Effector memory CD8-positive, alpha-beta T cell (primary cell): ENCODE data around the gene DIP2C.

ENCODE experiments used
- ATAC-seq: fragments of 150-1000 bp; cut with Tn5 transposase; replicated peaks from 2 replicates; pipeline ENCODE4 v1.10.0; 2021; ENCODE audit warnings: mild to moderate bottlenecking, moderate library complexity
- DNase-seq, 3 experiments: peaks; one replicate each; pipeline ENCODE4 v3.0.0; 2021
- H3K27ac Mint-ChIP-seq, 2 donors: one replicate each; pipeline ENCODE4 v1.8.0; 2022; ENCODE audit warnings: mild to moderate bottlenecking in 2 of 2, mixed read lengths in 2 of 2, moderate library complexity in 2 of 2
- H3K27me3 Mint-ChIP-seq, 2 donors: one replicate each; pipeline ENCODE4 v1.8.0; 2022; ENCODE audit warnings: mixed read lengths in 2 of 2
- H3K36me3 Mint-ChIP-seq: one replicate; pipeline ENCODE4 v1.8.0; 2022; ENCODE audit warnings: mild to moderate bottlenecking, moderate library complexity, mixed read lengths; ENCODE audit not compliant: insufficient read depth
- H3K4me1 Mint-ChIP-seq, 2 donors: one replicate each; pipeline ENCODE4 v1.8.0; 2022; ENCODE audit warnings: low read depth in 2 of 2, mixed read lengths in 2 of 2
- H3K4me3 Mint-ChIP-seq, 2 donors: one replicate each; pipeline ENCODE4 v1.8.0; 2022; ENCODE audit warnings: mild to moderate bottlenecking in 2 of 2, mixed read lengths in 2 of 2, moderate library complexity in 2 of 2
- H3K9me3 Mint-ChIP-seq, 2 donors: one replicate each; pipeline ENCODE4 v1.8.0; 2022; ENCODE audit warnings: mixed read lengths in 2 of 2

DIP2C gene

DNA sequence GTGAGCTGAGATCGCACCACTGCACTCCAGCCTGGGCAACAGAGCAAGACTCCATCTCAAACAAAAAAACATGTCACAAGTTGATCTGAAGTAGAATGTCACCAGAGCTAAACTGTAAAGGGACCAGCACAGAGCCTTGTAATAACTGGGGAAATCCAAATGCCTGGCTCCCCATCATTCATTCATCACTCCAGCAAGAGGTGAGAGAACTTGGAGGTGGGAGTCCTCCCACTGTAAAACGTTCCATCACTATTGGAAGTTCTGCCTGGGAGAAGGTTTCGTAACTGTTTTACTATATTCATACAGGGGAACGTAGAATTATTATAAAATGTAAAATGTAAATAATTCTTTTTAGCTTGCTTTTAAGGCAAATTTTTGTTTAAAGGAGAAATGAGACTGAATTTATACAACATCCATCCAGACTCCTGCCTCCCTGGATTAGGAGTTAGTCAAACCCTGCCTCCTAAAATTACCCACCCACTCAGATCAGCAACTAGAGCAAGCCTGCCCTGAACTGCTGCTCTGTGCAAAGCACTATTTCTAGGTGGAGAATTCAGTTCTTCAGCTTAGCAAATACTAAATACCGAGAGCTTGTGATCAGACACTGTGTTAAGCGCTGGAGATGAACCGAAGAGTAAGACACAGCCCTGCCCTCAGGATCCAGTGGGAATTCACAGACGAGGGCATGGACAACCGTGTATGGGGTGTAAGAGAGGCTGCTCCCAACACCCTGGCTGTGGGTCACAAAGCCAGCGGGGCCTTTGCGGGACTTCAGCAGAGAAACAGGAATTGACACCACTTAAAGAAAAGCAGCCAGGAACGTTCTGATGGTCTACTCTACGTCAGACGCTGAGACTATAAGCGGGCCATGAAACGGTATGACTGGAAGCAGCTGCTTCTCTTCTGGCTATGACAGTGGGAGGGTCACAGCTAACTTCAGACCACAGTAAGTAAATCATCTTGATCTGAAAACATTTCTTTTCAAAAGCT, 345.9 kb downstream of the DIP2C start:
- DNase-seq (no peak), ATAC-seq (no peak)
- Mint-ChIP-seq H3K4me1 (peaks cover 0 to 1% of the 10 kb centered on the region in 2 donors), H3K27ac (no peak overlapping the region), H3K9me3 (no peaks in the 10 kb centered on the region), H3K4me3 (no peak overlapping the region), H3K27me3 (no peaks in the 10 kb centered on the region), H3K36me3 (peaks cover 8% of the 10 kb centered on the region)

- ATAC-seq: no peak
- Mint-ChIP-seq H3K36me3 (peaks cover 8% of the 10 kb centered on the region), H3K27me3 (no peaks in the 10 kb centered on the region), H3K9me3 (no peaks in the 10 kb centered on the region), H3K27ac (peak overlapping the region in 1 of 2 donors; percentile 44), H3K4me3 (no peak overlapping the region), H3K4me1 (peaks cover 7 to 9% of the 10 kb centered on the region in 2 donors)
- no peak for DNase-seq
Observed at GRCh38 chr10:341081-341740, 348.3 kb downstream of the DIP2C start.

GRCh38 chr10:340646-341045, 348.8 kb downstream of the DIP2C start:
- no peak overlapping the region for H3K4me3 Mint-ChIP-seq
- H3K4me1 Mint-ChIP-seq: peaks cover 7 to 9% of the 10 kb centered on the region in 2 donors
- DNase-seq (no peak), ATAC-seq (no peak)
- H3K9me3 Mint-ChIP-seq: no peaks in the 10 kb centered on the region
- H3K36me3 Mint-ChIP-seq: peaks cover 6% of the 10 kb centered on the region
- no peak overlapping the region for H3K27ac Mint-ChIP-seq
- H3K27me3 Mint-ChIP-seq: no peaks in the 10 kb centered on the region

DNA sequence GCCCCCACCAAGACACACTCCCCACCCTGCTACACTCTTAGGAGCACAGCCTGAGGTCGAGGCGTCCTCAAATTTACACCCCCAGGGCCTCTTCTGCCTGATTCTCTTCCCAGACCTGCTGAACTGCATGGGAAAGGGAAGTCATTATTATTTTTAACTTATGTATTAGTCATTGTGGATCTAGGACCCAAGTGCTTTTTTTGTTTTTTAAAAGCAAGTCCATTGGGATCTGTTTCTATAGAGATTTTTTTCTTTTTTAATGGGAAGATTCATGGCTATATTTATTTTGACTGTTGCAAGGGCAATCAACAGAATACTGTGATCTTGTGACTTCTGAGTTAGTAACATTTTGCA, 350.5 kb downstream of the DIP2C start:
- Mint-ChIP-seq H3K4me1 (peaks cover 10 to 14% of the 10 kb centered on the region in 2 donors), H3K27ac (peak overlapping the region in 1 of 2 donors; percentile 35), H3K27me3 (no peaks in the 10 kb centered on the region), H3K4me3 (no peak overlapping the region), H3K9me3 (no peaks in the 10 kb centered on the region), H3K36me3 (peaks cover 10% of the 10 kb centered on the region)
- ATAC-seq: no peak
- no peak for DNase-seq

- H3K27me3 Mint-ChIP-seq: no peaks in the 10 kb centered on the region
- no peak overlapping the region for H3K4me3 Mint-ChIP-seq
- DNase-seq: no peak
- no peaks in the 10 kb centered on the region for H3K9me3 Mint-ChIP-seq
- H3K4me1 Mint-ChIP-seq: peaks cover 15 to 20% of the 10 kb centered on the region in 2 donors
- H3K27ac Mint-ChIP-seq: peak overlapping the region in 1 of 2 donors; percentile 35
- peaks cover 15% of the 10 kb centered on the region for H3K36me3 Mint-ChIP-seq
- no peak for ATAC-seq
Observed at GRCh38 chr10:338171-339037, 351.1 kb downstream of the DIP2C start.

GRCh38 chr10:336247-336646, 353.2 kb downstream of the DIP2C start:
- H3K27me3 Mint-ChIP-seq: no peaks in the 10 kb centered on the region
- H3K4me3 Mint-ChIP-seq: no peak overlapping the region
- peaks cover 15% of the 10 kb centered on the region for H3K36me3 Mint-ChIP-seq
- no peaks in the 10 kb centered on the region for H3K9me3 Mint-ChIP-seq
- DNase-seq: no peak
- H3K27ac Mint-ChIP-seq: peak overlapping the region in 1 of 2 donors; percentile 85
- H3K4me1 Mint-ChIP-seq: peaks cover 25 to 31% of the 10 kb centered on the region in 2 donors
- ATAC-seq: no peak

DNA sequence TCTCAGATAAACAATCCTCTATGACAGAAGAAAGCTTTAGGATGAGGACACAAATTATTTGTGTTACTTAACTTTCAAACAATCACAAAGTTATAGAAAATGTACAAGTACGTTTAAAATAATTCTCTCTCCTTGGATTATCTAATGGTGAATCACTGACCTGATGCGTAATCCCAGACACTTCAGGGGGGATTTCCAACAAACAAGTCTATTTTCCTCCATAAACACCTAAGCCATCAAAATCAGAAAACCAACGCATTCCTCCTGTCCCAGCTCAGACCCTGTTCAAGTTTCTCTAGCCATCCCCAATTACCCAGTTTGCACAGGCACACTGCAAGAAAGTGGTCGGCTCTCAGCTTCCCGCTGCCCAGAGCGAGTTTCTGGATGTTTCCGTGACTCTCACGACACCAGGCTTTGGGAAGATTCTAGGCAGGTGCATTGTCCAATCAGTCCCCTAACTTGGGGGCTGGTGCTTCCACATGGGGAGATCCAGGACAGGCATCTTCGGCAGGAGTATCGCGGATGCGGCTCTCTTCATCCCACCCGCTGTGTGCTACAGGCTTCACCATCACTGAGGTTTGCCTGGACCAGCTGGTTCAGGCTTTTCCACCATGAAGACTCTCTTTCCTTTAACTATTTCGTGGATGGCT, 354.2 kb downstream of the DIP2C start:
- no peak overlapping the region for H3K4me3 Mint-ChIP-seq
- H3K27ac Mint-ChIP-seq: no peak overlapping the region
- no peaks in the 10 kb centered on the region for H3K27me3 Mint-ChIP-seq

DNA sequence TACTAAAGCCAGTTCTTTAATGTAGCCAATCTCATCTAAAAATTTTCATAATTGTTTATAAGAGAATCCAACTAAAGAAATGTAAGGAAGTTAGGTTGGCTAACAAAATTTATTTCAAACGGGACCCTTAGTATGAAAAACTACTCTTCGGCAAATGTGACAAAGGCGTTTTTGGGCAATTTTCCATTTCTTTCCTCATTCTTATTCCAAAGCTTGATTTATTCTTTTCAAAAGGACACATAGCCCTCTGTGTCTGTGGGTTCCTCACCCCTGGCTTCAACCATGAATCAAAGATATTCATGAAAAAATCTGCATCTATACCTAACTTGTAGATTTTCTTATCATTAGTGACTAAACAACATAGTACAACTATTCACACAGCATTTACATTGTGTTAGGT, 358.3 kb downstream of the DIP2C start:
- Mint-ChIP-seq H3K9me3 (no peaks in the 10 kb centered on the region), H3K27me3 (no peaks in the 10 kb centered on the region), H3K36me3 (peaks cover 12% of the 10 kb centered on the region), H3K27ac (peak overlapping the region in 1 of 2 donors; percentile 29), H3K4me3 (no peak overlapping the region), H3K4me1 (peaks cover 26 to 35% of the 10 kb centered on the region in 2 donors)
- DNase-seq (no peak), ATAC-seq (no peak)

More for the DNA sequence above, 354.2 kb downstream of the DIP2C start:
- H3K9me3 Mint-ChIP-seq: no peaks in the 10 kb centered on the region
- no peak for DNase-seq
- H3K4me1 Mint-ChIP-seq: peaks cover 25 to 31% of the 10 kb centered on the region in 2 donors
- H3K36me3 Mint-ChIP-seq: peaks cover 15% of the 10 kb centered on the region
- no peak for ATAC-seq

DNA sequence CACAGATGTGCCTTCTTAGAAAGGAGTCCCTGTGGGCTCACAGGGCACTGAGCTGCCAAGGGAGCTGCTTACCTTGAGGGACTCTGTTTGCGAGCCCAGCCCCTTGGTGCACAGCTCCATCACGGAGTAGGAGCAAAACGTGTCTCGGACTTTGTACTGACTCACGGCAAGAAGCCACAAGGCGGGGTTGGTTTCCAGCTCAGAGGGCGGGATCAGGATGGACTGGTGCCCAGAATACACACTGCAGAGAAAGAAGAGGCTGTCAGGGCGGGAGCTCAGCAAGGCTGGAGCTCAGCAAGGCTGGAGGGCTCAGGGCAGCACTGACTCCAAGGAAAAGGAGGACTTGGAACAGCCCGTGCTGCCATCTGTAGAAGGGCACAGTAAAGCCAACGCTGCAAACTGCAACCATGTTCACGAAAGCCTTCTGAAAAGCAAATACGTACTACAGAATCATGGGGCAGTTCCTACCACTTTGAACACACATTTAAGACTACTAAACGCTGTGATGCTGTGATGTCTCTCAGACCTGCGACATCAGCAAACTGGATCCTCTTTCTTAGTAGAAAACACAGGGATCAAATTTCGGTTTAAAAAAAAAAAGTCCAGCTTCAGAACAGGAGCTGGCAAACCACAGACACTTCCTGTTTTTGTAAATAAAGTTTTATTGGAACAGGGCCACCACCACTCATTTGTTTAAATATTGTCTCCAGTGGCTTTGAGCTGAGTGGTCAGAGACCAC, 359.9 kb downstream of the DIP2C start:
- peaks cover 27 to 38% of the 10 kb centered on the region in 2 donors for H3K4me1 Mint-ChIP-seq
- DNase-seq (no peak), ATAC-seq (no peak)
- H3K4me3 Mint-ChIP-seq: peak overlapping the region; percentile 70 to 72
- H3K9me3 Mint-ChIP-seq: no peaks in the 10 kb centered on the region
- H3K27me3 Mint-ChIP-seq: no peaks in the 10 kb centered on the region
- peak overlapping the region; percentile 46 to 81 for H3K27ac Mint-ChIP-seq
- H3K36me3 Mint-ChIP-seq: peaks cover 11% of the 10 kb centered on the region

DNA sequence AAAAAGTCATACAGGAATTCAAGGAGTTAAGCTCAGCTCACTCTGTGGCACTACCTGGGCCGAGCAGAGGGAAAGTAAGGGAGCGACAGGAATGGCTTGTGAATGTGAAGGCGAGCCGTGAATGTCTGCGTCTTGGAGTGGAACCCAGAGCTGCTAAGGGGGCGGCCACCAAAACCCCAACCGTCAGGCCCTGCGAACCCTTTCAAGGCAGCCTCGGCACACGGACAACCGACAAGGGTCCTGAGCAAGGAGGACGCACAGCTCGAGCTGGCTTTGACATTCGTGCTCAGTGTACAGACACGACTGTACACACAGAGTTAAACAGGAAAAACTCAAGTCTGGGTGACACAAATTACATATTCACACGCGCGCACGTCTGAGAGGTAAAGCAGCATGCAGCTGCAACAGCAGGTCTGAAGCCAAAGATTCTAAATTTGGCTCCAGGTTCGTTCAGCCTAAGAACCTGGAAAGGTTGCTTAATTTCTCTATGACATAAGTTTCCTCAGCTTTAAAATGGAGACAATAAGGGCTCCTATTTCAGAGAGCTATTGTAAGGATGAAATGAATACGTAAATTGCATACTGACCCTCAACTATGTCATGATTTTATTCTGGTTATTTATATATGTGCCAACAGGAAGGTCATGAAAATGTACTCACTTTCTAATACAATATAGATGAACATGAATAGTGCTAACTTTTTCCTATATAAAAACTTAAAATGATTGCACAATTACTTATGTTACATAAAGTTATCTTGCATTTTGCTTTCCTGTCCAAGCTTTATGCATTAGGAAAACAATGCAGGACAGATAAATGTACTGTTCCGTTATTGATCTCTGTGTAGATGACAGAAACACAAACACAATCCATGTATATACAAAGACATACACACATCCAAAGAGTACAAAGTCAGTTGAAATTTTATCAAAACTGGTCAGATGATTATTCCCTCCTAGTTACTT, 361.3 kb downstream of the DIP2C start:
- Mint-ChIP-seq H3K4me3 (no peak overlapping the region), H3K9me3 (no peaks in the 10 kb centered on the region), H3K36me3 (peaks cover 3% of the 10 kb centered on the region), H3K27me3 (no peaks in the 10 kb centered on the region), H3K27ac (no peak overlapping the region), H3K4me1 (peaks cover 28 to 43% of the 10 kb centered on the region in 2 donors)
- ATAC-seq (no peak), DNase-seq (no peak)

DNA sequence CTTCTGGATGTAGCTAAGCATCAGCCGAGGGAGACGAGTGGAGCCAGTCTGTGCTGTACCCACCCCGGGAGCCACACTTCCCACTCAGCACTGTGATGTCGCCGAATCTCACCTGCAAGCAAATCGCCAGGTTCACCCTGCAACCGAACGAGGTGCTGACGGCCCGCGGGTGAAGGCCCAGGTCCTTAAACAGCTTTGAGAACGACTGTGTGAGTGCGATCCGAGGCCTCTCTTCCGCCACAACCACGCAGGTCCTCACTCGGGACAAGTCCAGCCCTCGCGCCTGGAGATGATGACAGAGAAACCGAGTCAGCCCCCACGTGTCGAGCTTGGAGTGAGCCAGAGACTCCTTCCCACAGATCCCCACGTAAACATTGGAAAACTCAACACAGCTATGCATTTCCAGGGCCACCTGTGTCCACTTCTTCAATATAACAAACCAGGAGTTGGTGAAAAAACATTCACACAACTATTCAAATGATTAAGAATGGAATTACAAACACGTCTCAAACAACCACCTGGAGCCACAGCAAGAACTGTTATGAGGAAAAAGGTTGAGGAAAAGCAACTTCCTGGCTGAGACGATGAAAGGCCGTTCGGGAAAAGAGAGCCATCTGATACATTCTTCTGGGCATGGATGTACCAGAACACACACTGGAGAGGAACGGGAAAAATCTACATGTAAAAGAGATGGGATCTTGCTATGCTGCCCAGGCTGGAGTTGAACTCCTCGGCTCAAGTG, 362.4 kb downstream of the DIP2C start:
- Mint-ChIP-seq H3K27me3 (no peaks in the 10 kb centered on the region), H3K9me3 (no peaks in the 10 kb centered on the region), H3K27ac (no peak overlapping the region), H3K4me3 (no peak overlapping the region), H3K36me3 (peaks cover 3% of the 10 kb centered on the region), H3K4me1 (peaks cover 20 to 34% of the 10 kb centered on the region in 2 donors)
- ATAC-seq (no peak), DNase-seq (no peak)
